SK-N-SH (cell line): Measurements from ENCODE around the gene GPR12. TPM values are rescaled to one million over a fixed set of nuclear protein-coding genes. Genes with fewer than 3 reads are reported as not detected.

Source experiments
- CTCF ChIA-PET: fragments of 300-600, 350-600 bp; formaldehyde crosslinking; extraction: SDS; loops from one replicate; lab custom pipeline; 2021; lab: Yijun Ruan, JAX
- POLR2A ChIA-PET: fragments of 350-600 bp; sonication (Branson Sonifier 250); formaldehyde crosslinking; extraction: SDS; loops from one replicate; lab custom pipeline; 2020; ENCODE audit warnings: antibody characterized with exemption, inconsistent platforms; lab: Yijun Ruan, JAX
- DNase-seq: peaks from one replicate; pipeline ENCODE4 v3.0.0; 2012
- H2AFZ ChIP-seq: fragments of 200-600 bp; sonication (generic); 2 replicates; pipeline ENCODE4 v1.8.1; 2016; ENCODE audit warnings: antibody characterized with exemption, mild to moderate bottlenecking, low read depth
- H3F3A ChIP-seq: fragments of 200-600 bp; sonication (generic); replicated peaks from 2 replicates; pipeline ENCODE3; 2016; ENCODE audit warnings: antibody characterized with exemption, mild to moderate bottlenecking; ENCODE audit not compliant: insufficient read depth
- H3K27ac ChIP-seq, 2 experiments: fragments of 200-500 bp in 1 of 2; fragments of 200-600 bp in 1 of 2; sonication (Bioruptor generic) in 1 of 2; sonication (generic), shearing (Covaris generic) in 1 of 2; 2 replicates each; pipeline versions ENCODE4 v1.5.1 to v1.6.1; 2014 to 2016; ENCODE audit warnings: low read depth in 2 of 2, inconsistent platforms in 1 of 2, low read length in 1 of 2, mild to moderate bottlenecking in 1 of 2, mixed read lengths in 1 of 2
- H3K27me3 ChIP-seq: fragments of 200-600 bp; sonication (generic), shearing (Covaris generic); 2 replicates; pipeline ENCODE4 v1.6.1; 2016; ENCODE audit warnings: mixed run types; ENCODE audit not compliant: insufficient read depth
- H3K36me3 ChIP-seq, 2 experiments: fragments of 200-500 bp in 1 of 2; fragments of 200-600 bp in 1 of 2; sonication (Bioruptor generic) in 1 of 2; sonication (generic) in 1 of 2; replicated peaks in 1 of 2; 2 replicates each; pipeline versions ENCODE3 to v1.5.1; 2014 to 2016; ENCODE audit warnings: low read length in 1 of 2, mild to moderate bottlenecking in 1 of 2; ENCODE audit not compliant: insufficient read depth in 2 of 2, control insufficient read depth in 1 of 2
- H3K4me1 ChIP-seq, 2 experiments: fragments of 200-500 bp in 1 of 2; fragments of 200-600 bp in 1 of 2; sonication (Bioruptor generic) in 1 of 2; sonication (generic), shearing (Covaris generic) in 1 of 2; 2 replicates each; pipeline versions ENCODE4 v1.5.1 to v1.6.1; 2014 to 2016; ENCODE audit warnings: low read depth in 1 of 2, low read length in 1 of 2, mixed run types in 1 of 2; ENCODE audit not compliant: insufficient read depth in 2 of 2, control insufficient read depth in 1 of 2
- H3K4me2 ChIP-seq: fragments of 200-600 bp; sonication (generic), shearing (Covaris generic); 2 replicates; pipeline ENCODE4 v1.6.1; 2017; ENCODE audit warnings: mixed run types
- H3K4me3 ChIP-seq, 2 experiments: fragments of 200-500 bp in 1 of 2; fragments of 200-600 bp in 1 of 2; sonication (Bioruptor generic) in 1 of 2; sonication (generic), shearing (Covaris generic) in 1 of 2; 2 replicates each; pipeline versions ENCODE4 v1.5.1 to v1.8.1; 2014 to 2016; ENCODE audit warnings: low read depth in 2 of 2, inconsistent platforms in 1 of 2, low read length in 1 of 2, mild to moderate bottlenecking in 1 of 2, mixed read lengths in 1 of 2, moderate library complexity in 1 of 2
- H3K79me2 ChIP-seq: fragments of 200-600 bp; sonication (generic); 2 replicates; pipeline ENCODE4 v1.8.1; 2017; ENCODE audit warnings: mild to moderate bottlenecking; ENCODE audit not compliant: insufficient read depth
- H3K9ac ChIP-seq: fragments of 200-600 bp; sonication (generic); 2 replicates; pipeline ENCODE4 v1.6.1; 2017; ENCODE audit warnings: mixed run types
- H3K9me2 ChIP-seq: fragments of 200-600 bp; sonication (generic); 2 replicates; pipeline ENCODE4 v1.6.1; 2017; ENCODE audit warnings: mixed run types
- H3K9me3 ChIP-seq: fragments of 200-600 bp; sonication (generic); 2 replicates; pipeline ENCODE4 v1.6.1; 2017; ENCODE audit warnings: mixed run types, mild to moderate bottlenecking, moderate library complexity
- H4K20me1 ChIP-seq: fragments of 200-600 bp; sonication (generic); 2 replicates; pipeline ENCODE4 v1.6.1; 2017; ENCODE audit warnings: mild to moderate bottlenecking, mixed run types; ENCODE audit not compliant: insufficient read depth
- CHD2 ChIP-seq: fragments of 150-350 bp; IDR thresholded peaks from 2 replicates; pipeline ENCODE4 v1.6.1; 2018; ENCODE audit warnings: low read length; ENCODE audit not compliant: partially characterized antibody
- ELF1 ChIP-seq: IDR thresholded peaks from 2 replicates; pipeline ENCODE4 v1.4.0; 2012
- FOSL2 ChIP-seq: IDR thresholded peaks from 2 replicates; pipeline ENCODE4 v1.4.0; 2012; ENCODE audit warnings: low read depth, mild to moderate bottlenecking, moderate library complexity, borderline replicate concordance
- FOXJ3 ChIP-seq: sonication (generic); formaldehyde crosslinking; IDR thresholded peaks from 2 replicates; pipeline ENCODE4 v1.5.1; 2020; ENCODE audit warnings: mild to moderate bottlenecking, missing genetic modification reagents
- GABPA ChIP-seq: IDR thresholded peaks from 2 replicates; pipeline ENCODE4 v1.4.0; 2012; ENCODE audit warnings: low read depth, mild to moderate bottlenecking
- GATA2 ChIP-seq: sonication (generic); formaldehyde crosslinking; IDR thresholded peaks from 2 replicates; pipeline ENCODE4 v1.5.0; 2020; ENCODE audit warnings: mild to moderate bottlenecking, missing genetic modification reagents
- JUND ChIP-seq: IDR thresholded peaks from 2 replicates; pipeline ENCODE4 v1.4.0; 2012
- MEF2A ChIP-seq: IDR thresholded peaks from 2 replicates; pipeline ENCODE4 v1.4.0; 2012; ENCODE audit warnings: low read depth, borderline replicate concordance
- NFIC ChIP-seq: IDR thresholded peaks from 2 replicates; pipeline ENCODE4 v1.4.0; 2012; ENCODE audit warnings: borderline replicate concordance
- NRF1 ChIP-seq: IDR thresholded peaks from 2 replicates; pipeline ENCODE4 v1.6.1; 2012; ENCODE audit warnings: low read depth, mild to moderate bottlenecking, low read length
- POLR2AphosphoS5 ChIP-seq: IDR thresholded peaks from 2 replicates; pipeline ENCODE4 v1.6.1; 2012; ENCODE audit warnings: low read depth, low read length
- RAD21 ChIP-seq: IDR thresholded peaks from 2 replicates; pipeline ENCODE4 v1.6.1; 2012; ENCODE audit warnings: mild to moderate bottlenecking, low read length
- RCOR1 ChIP-seq: fragments of 150-350 bp; IDR thresholded peaks from 2 replicates; pipeline ENCODE4 v1.6.1; 2017; ENCODE audit warnings: antibody characterized with exemption, low read length
- RXRA ChIP-seq: IDR thresholded peaks from 2 replicates; pipeline ENCODE4 v1.4.0; 2012; ENCODE audit warnings: low read depth, mild to moderate bottlenecking, borderline replicate concordance
- SMC3 ChIP-seq: IDR thresholded peaks from 2 replicates; pipeline ENCODE4 v1.6.1; 2012; ENCODE audit warnings: low read depth, low read length, improper control_type of control experiment
- TCF12 ChIP-seq: IDR thresholded peaks from 2 replicates; pipeline ENCODE4 v1.4.0; 2012
- WGBS: methylation state at CpG from one replicate; pipeline ENCODE4 v1.1.6; 2017; ENCODE audit warnings: low lambda C conversion rate; 5-methylcytosine and 5-hydroxymethylcytosine counted together
- polyA plus RNA-seq, 3 experiments: library from polyadenylated mRNA; depleted of rRNA; stranded (reverse); fragments of >200 nt; gene quantifications; 2 replicates each; pipeline ENCODE4 v1.2.3, GENCODE V29; 2012
- TF ChIP-seq, protein P1 (sequence below): IDR thresholded peaks from 2 replicates; pipeline ENCODE4 v1.4.0; 2012; ENCODE audit warnings: low read depth, borderline replicate concordance
- TF ChIP-seq, protein P2 (sequence below): fragments of 200-600 bp; sonication (generic); IDR thresholded peaks from 2 replicates; pipeline ENCODE4 v1.6.1; 2017; ENCODE audit warnings: antibody characterized with exemption, mild to moderate bottlenecking, moderate library complexity
- TF ChIP-seq, protein P3 (sequence below): fragments of 150-350 bp; IDR thresholded peaks from 2 replicates; pipeline ENCODE4 v1.6.1; 2017; ENCODE audit warnings: antibody characterized with exemption, low read length, low read depth, borderline replicate concordance

The GPR12 gene
- polyA plus RNA-seq, 1 of the 3 experiments (the other 2 are of a cell fraction): not detected

DNA sequence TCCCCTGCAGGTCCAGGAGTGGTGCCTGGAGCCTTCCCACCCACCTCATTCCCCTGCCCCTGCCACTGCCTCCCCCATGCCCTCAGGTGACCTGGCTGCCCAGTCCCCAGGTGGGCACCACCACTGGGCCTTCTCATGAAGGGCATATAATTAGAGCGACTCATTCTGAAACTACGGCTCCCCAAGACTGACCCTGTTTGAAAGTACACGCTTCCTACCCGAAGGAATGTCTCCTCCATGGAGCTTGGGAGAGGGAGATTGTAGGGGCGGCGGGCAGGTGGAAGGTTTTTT lies 52.6 kb downstream of the GPR12 start:
- ChIA-PET POLR2A (no interaction called here), CTCF (interaction anchor here (0.6 to 8.8 kb wide), 30 partner anchors 9 to 251 kb away, joined by 3 to 170 read pairs (median 4); no protein-coding TSS in a partner anchor)
- Histone ChIP-seq H3K4me3 (no peak overlapping the region), H3K4me2 (no peak overlapping the region), H3F3A (no peaks in the 10 kb centered on the region), H3K79me2 (no peaks in the 10 kb centered on the region), H3K9ac (no peak overlapping the region), H3K27ac (no peak overlapping the region), H3K9me3 (no peaks in the 10 kb centered on the region), H3K4me1 (no peaks in the 10 kb centered on the region; a peak in 1 of 4 replicates), H3K27me3 (no peaks in the 10 kb centered on the region), H4K20me1 (no peaks in the 10 kb centered on the region), H3K36me3 (no peaks in the 10 kb centered on the region), H3K9me2 (no peaks in the 10 kb centered on the region), H2AFZ (no peak overlapping the region)
- TF ChIP-seq CHD2: no peak
- no peak for TF ChIP-seq ELF1
- no peak for TF ChIP-seq RXRA
- TF ChIP-seq FOSL2: no peak
- no peak for TF ChIP-seq NFIC
- TF ChIP-seq MEF2A: no peak
- no peak for TF ChIP-seq FOXJ3 (CRISPR knock-in tag)
- TF ChIP-seq, protein P1, sequence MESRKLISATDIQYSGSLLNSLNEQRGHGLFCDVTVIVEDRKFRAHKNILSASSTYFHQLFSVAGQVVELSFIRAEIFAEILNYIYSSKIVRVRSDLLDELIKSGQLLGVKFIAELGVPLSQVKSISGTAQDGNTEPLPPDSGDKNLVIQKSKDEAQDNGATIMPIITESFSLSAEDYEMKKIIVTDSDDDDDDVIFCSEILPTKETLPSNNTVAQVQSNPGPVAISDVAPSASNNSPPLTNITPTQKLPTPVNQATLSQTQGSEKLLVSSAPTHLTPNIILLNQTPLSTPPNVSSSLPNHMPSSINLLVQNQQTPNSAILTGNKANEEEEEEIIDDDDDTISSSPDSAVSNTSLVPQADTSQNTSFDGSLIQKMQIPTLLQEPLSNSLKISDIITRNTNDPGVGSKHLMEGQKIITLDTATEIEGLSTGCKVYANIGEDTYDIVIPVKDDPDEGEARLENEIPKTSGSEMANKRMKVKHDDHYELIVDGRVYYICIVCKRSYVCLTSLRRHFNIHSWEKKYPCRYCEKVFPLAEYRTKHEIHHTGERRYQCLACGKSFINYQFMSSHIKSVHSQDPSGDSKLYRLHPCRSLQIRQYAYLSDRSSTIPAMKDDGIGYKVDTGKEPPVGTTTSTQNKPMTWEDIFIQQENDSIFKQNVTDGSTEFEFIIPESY: no peak
- no peak for DNase-seq
- WGBS: 81% methylated on average over 6 of the region's 6 CpGs

DNA sequence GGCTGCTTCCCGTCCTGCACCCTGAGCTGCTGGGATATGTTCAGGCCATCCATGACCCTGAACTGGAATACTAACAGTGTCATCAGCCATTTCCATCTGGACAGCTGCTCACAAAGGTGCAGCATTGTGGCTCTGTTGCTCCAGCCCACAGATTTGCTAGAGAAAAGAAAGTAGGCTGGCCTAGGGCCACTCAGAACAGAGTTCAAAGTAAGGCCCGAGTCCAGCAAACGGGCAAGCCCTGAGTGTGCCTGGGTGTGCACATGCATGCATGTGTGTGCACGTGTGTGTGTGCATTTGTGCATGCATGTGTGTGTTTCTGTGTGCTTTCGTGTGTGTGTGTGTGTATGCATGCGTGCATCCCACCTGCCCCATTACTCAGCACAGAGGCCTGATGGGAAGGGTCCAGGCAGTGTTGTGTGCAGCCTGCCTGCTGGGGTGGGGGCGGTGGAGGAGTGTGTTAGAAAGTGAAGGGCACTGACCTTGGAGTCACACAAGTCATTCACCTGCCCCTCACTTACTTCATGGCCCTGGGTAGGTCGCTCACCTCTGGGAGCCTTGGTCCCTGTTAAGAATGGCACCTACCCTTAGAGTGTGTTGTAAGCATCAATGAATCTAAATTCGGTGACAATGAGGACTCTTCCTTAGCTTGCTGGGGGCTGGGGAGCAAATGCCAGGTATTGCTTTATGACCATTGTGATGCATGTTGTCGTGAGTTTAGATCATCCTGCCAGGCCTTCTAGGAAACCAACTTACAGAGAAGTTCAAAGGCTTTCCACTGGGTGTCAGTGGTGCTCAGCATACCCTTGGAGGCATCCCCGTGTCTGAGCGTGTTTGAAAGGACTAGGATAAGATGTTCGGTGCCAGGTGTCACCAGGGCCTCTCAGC lies 53.2 kb downstream of the GPR12 start:
- H3K36me3 ChIP-seq: no peaks in the 10 kb centered on the region
- H3K4me3 ChIP-seq: no peak overlapping the region
- H3K79me2 ChIP-seq: no peaks in the 10 kb centered on the region
- H3K4me1 ChIP-seq: no peaks in the 10 kb centered on the region; a peak in 1 of 4 replicates
- no peak overlapping the region for H2AFZ ChIP-seq
- H3F3A ChIP-seq: no peaks in the 10 kb centered on the region
- no peak overlapping the region for H3K9ac ChIP-seq
- no peaks in the 10 kb centered on the region for H3K9me2 ChIP-seq
- H3K9me3 ChIP-seq: 0 out of 2 replicates have a peak, but pooled peaks cover 4% of the 10 kb centered on the region
- no peaks in the 10 kb centered on the region for H3K27me3 ChIP-seq
- DNase-seq: peak; percentile 77
- TF ChIP-seq JUND (no peak), SMC3 (peak; percentile 89), POLR2AphosphoS5 (no peak), NRF1 (0 out of 2 replicates have a peak, but pooled peaks have one; percentile 10), GATA2 (CRISPR knock-in tag) (no peak), FOSL2 (no peak), RAD21 (peak; percentile 92), GABPA (no peak), RCOR1 (no peak), TCF12 (no peak), ELF1 (no peak), NFIC (no peak)
- TF ChIP-seq, protein P2, sequence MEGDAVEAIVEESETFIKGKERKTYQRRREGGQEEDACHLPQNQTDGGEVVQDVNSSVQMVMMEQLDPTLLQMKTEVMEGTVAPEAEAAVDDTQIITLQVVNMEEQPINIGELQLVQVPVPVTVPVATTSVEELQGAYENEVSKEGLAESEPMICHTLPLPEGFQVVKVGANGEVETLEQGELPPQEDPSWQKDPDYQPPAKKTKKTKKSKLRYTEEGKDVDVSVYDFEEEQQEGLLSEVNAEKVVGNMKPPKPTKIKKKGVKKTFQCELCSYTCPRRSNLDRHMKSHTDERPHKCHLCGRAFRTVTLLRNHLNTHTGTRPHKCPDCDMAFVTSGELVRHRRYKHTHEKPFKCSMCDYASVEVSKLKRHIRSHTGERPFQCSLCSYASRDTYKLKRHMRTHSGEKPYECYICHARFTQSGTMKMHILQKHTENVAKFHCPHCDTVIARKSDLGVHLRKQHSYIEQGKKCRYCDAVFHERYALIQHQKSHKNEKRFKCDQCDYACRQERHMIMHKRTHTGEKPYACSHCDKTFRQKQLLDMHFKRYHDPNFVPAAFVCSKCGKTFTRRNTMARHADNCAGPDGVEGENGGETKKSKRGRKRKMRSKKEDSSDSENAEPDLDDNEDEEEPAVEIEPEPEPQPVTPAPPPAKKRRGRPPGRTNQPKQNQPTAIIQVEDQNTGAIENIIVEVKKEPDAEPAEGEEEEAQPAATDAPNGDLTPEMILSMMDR: peak; percentile 59
- TF ChIP-seq, protein P3, sequence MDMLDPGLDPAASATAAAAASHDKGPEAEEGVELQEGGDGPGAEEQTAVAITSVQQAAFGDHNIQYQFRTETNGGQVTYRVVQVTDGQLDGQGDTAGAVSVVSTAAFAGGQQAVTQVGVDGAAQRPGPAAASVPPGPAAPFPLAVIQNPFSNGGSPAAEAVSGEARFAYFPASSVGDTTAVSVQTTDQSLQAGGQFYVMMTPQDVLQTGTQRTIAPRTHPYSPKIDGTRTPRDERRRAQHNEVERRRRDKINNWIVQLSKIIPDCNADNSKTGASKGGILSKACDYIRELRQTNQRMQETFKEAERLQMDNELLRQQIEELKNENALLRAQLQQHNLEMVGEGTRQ: no peak
- POLR2A ChIA-PET: no interaction called here
- CTCF ChIA-PET: interaction anchor here (0.6 to 8.8 kb wide), 35 partner anchors 8 to 250 kb away, joined by 3 to 170 read pairs (median 4); partner anchors contain the start of gene GPR12
- WGBS: 50% methylated on average over 11 of the region's 13 CpGs
- no peak overlapping the region for H3K27ac ChIP-seq
- H3K4me2 ChIP-seq: no peak overlapping the region
- no peaks in the 10 kb centered on the region for H4K20me1 ChIP-seq
